Adrenal gland (tissue), 12 donors: ENCODE results near the gene ALDH1A1. TPM values are rescaled to one million over a fixed set of nuclear protein-coding genes. Genes with fewer than 3 reads are reported as not detected.
A peak's percentile ranks its signal among the peaks of the same experiment; 100 is the strongest.

ENCODE experiments used
- DNase-seq, 7 donors: peaks; one replicate each; pipeline ENCODE4 v3.0.0-alpha.2; 2019 to 2020
- H3K27ac ChIP-seq, 5 donors: fragments of 200-600 bp; sonication (generic) in 4 of 5; 1 replicate in 3 of 5; 2 replicates in 2 of 5; pipeline versions ENCODE4 v1.5.1 to v1.8.0; 2016 to 2020; ENCODE audit warnings: mild to moderate bottlenecking in 1 of 5
- H3K27me3 ChIP-seq: fragments of 200-600 bp; 2 replicates; pipeline ENCODE4 v1.8.0; 2021
- H3K36me3 ChIP-seq, 2 donors: fragments of 200-600 bp; replicated peaks in 1 of 2; 1 replicate in 1 of 2; 2 replicates in 1 of 2; pipeline versions ENCODE4 v1.5.1 to v1.8.0; 2018 to 2022
- H3K4me1 ChIP-seq, 2 donors: fragments of 200-600 bp; replicated peaks in 1 of 2; 1 replicate in 1 of 2; 2 replicates in 1 of 2; pipeline versions ENCODE4 v1.5.1 to v1.8.0; 2018 to 2021
- H3K4me3 ChIP-seq, 4 donors: fragments of 200-600 bp; sonication (generic) in 3 of 4; one replicate each; pipeline ENCODE4 v1.5.1; 2016 to 2018
- H3K9me3 ChIP-seq, 3 donors: fragments of 200-600 bp; sonication (generic) in 1 of 3; replicated peaks in 1 of 3; 1 replicate in 2 of 3; 2 replicates in 1 of 3; pipeline versions ENCODE4 v1.5.1 to v1.8.0; 2016 to 2021
- POLR2A ChIP-seq, 2 donors: fragments of 450-650 bp; IDR thresholded peaks; one replicate each; pipeline ENCODE4 v1.6.1; 2017; ENCODE audit warnings: antibody characterized with exemption in 2 of 2, mild to moderate bottlenecking in 2 of 2, moderate library complexity in 1 of 2
- WGBS, 4 donors: extraction: QIAGEN DNeasy Blood & Tissue Kit in 2 of 4; methylation state at CpG; one replicate each; pipeline versions ENCODE4 v1.1.5 to v1.1.7; 2013 to 2017; 5-methylcytosine and 5-hydroxymethylcytosine counted together
- intact Hi-C, 2 donors: fragments of 100-400 bp; cut with DNase I; formaldehyde crosslinking; loops; one replicate each; pipeline versions ENCODE4 v1.14.1 to v1.15.0; 2022 to 2023
- polyA plus RNA-seq, 3 donors: library from polyadenylated mRNA; stranded (reverse); fragments of 200-250 nt in 2 of 3; fragments of 350-450 nt in 1 of 3; fragmentation: Illumina TruSeq in 1 of 3; extraction: RNeasy Lipid Tissue Mini Kit (QIAGEN cat#74804) in 1 of 3; gene quantifications; one replicate each; pipeline ENCODE4 v1.2.3, GENCODE V29; 2013 to 2014
- total RNA-seq, 9 donors: library from RNA; depleted of rRNA in 4 of 9; stranded (reverse); fragments of >200 nt in 4 of 9; fragments of 120-200 nt in 1 of 9; fragmentation: NEBNext Ultra II Directional in 1 of 9; extraction: Animal tissue kit (Norgen Biotek cat#: 25700) in 1 of 9; gene quantifications; one replicate each; pipeline versions ENCODE4 v1.1.0 to v1.2.4, GENCODE V29; 2013 to 2023
- TF ChIP-seq, protein P1 (sequence below), 6 experiments: fragments of 450-650 bp in 4 of 6; fragments of 200-600 bp in 2 of 6; sonication (generic) in 1 of 6; IDR thresholded peaks; 1 replicate in 5 of 6; 2 replicates in 1 of 6; pipeline versions ENCODE4 v1.5.1 to v1.8.0; 2016 to 2021; ENCODE audit warnings: antibody characterized with exemption in 6 of 6, mild to moderate bottlenecking in 2 of 6, moderate library complexity in 1 of 6
- donor health status: healthy with polysubstance abuse.
- donor health status: Bipolar disorder and iron deficiency.
- donor health status: DM: yes; HTN: yes; CAD: no.
- donor health status: DM: no; HTN: no; CAD: no.
- donor health status: DM: no; HTN: no; CAD: no.
- donor health status: DM: yes; HTN: yes; CAD: no.

The ALDH1A1 gene
- total and polyA plus RNA-seq, 12 donors, result 88.7 to 345 (median 186) TPM

DNA sequence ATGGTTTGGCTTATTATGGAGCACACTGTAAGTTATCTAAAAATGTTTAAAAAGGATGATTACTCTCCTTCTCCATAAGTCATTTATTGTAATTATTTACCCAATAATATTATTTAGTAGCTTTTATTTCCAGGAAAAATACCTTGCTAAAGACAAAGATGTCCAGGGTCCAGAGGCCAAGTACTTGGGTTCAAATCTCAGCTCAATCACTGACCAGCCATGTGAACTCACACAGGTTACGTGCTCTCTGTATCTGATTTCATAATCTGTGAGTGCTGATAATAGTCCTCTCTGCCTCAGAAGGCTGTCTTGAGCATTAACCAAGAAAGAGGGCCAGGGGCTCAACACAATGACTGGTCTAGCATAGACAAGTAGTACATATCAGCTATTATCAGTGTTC, 27.0 kb downstream of the ALDH1A1 start:
- DNase-seq, result no peak
- H3K9me3 ChIP-seq, result no peaks in the 10 kb centered on the region
- 79 to 94% (median 88%) methylated on average over 1 of the region's 1 CpG for WGBS, 4 donors
- no peak overlapping the region for H3K4me3 ChIP-seq
- no peak for TF ChIP-seq POLR2A (IDR thresholded peaks at IDR 0.05)
- TF ChIP-seq, protein P1, sequence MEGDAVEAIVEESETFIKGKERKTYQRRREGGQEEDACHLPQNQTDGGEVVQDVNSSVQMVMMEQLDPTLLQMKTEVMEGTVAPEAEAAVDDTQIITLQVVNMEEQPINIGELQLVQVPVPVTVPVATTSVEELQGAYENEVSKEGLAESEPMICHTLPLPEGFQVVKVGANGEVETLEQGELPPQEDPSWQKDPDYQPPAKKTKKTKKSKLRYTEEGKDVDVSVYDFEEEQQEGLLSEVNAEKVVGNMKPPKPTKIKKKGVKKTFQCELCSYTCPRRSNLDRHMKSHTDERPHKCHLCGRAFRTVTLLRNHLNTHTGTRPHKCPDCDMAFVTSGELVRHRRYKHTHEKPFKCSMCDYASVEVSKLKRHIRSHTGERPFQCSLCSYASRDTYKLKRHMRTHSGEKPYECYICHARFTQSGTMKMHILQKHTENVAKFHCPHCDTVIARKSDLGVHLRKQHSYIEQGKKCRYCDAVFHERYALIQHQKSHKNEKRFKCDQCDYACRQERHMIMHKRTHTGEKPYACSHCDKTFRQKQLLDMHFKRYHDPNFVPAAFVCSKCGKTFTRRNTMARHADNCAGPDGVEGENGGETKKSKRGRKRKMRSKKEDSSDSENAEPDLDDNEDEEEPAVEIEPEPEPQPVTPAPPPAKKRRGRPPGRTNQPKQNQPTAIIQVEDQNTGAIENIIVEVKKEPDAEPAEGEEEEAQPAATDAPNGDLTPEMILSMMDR (IDR thresholded peaks at IDR 0.05), result no peak
- no peaks in the 10 kb centered on the region for H3K4me1 ChIP-seq
- no peaks in the 10 kb centered on the region for H3K27me3 ChIP-seq
- peaks cover 0 to 3% of the 10 kb centered on the region in 2 donors for H3K36me3 ChIP-seq
- intact Hi-C loops, result no loop called here
- H3K27ac ChIP-seq, result no peak overlapping the region

DNA sequence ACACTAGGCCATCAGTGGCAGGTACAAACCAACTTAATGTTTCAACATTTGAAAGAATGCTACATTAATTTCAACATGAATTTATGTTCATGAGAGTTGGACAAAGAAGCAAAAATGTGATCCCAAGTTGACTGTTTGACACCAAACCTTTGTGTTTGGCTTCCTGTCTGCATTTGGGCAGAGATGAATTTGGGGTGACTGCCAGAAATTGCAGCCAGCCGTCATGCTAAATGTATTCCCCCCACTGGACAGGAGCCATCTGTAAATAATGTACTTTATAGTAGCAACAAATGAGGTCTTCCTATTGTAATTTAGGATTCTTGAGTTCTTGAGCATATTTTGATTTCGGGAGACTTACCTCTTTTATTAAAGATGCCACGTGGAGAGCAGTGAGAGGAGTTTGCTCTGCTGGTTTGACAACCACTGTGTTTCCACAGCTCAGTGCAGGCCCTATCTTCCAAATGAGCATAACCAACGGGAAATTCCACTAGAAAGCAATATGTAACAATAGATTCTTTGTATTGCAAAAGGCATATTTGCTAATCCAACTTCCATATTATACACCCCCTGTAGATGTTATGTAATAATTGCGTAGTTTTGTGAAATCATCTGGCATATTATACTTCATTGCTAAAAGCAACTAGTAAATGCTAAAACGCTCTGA, 27.6 kb downstream of the ALDH1A1 start:
- 60 to 69% (median 63%) methylated on average over 6 of the region's 6 CpGs for WGBS, 4 donors
- Histone ChIP-seq H3K4me1 (no peaks in the 10 kb centered on the region), H3K27me3 (no peaks in the 10 kb centered on the region), H3K4me3 (no peak overlapping the region), H3K9me3 (no peaks in the 10 kb centered on the region), H3K36me3 (peaks cover 0 to 3% of the 10 kb centered on the region in 2 donors), H3K27ac (no peak overlapping the region)
- intact Hi-C loops, result no loop called here
- DNase-seq, result peak in 1 of 7 donors; percentile 12
- TF ChIP-seq, protein P1 (IDR thresholded peaks at IDR 0.05), result no peak
- TF ChIP-seq POLR2A (IDR thresholded peaks at IDR 0.05), result no peak

DNA sequence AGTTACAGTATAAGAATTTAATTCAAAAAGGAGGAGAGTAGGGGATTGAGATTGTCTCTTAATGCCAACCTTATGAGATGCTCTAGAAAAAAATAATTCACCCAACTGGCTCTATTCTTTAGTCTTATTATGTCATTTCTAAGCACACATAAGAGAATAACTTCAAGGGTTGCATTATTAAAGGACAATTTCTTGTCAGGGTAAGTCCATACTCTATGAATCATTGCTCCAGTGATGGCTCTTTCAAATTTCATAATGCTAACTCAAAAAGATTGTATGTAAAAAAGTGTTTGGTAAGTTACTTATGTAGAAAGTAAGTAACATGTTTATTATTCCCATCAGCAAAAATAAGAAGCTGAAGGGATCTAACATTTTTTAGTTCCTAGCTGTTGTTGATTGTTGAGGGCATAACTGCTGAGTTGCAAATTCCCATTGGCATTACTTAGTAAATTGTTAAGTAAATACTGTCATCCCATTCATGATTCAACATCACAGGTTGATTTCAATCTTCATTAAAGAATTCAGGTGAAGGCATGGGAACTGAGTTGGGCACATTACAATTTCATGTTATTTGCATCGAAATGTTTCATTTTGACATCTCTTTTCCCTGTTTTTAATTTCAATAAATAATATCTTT, 28.6 kb downstream of the ALDH1A1 start:
- intact Hi-C loops, result no loop called here
- Histone ChIP-seq H3K36me3 (peaks cover 0 to 3% of the 10 kb centered on the region in 2 donors), H3K27ac (no peak overlapping the region), H3K9me3 (no peaks in the 10 kb centered on the region), H3K27me3 (no peaks in the 10 kb centered on the region), H3K4me3 (no peak overlapping the region), H3K4me1 (no peaks in the 10 kb centered on the region)
- TF ChIP-seq POLR2A (IDR thresholded peaks at IDR 0.05), result no peak
- TF ChIP-seq, protein P1 (IDR thresholded peaks at IDR 0.05), result no peak
- DNase-seq, result no peak
- WGBS, 4 donors, result 90 to 98% (median 97%) methylated on average over 1 of the region's 1 CpG

DNA sequence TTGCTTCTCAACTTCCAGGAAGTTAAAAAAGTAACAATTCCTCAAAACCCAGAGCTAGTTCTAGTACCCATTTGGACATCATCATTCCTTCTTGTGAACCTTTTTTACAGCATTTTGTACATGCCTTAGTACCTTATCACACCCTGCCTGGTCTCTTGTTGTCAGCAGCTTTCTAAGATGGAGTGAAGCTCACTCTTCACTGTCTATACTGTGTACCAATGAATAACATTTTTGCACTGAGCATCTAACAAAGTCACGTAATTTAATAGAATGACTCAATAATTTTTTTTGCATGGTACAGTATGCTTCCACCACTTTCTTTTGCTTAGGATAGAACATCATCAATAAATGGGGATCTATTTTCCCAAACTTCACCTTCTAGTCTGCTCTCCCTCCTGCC, 29.8 kb downstream of the ALDH1A1 start:
- Histone ChIP-seq H3K27ac (no peak overlapping the region), H3K4me3 (no peak overlapping the region), H3K27me3 (no peaks in the 10 kb centered on the region), H3K36me3 (peaks cover 0 to 3% of the 10 kb centered on the region in 2 donors), H3K4me1 (no peaks in the 10 kb centered on the region), H3K9me3 (no peaks in the 10 kb centered on the region)
- intact Hi-C loops, result no loop called here
- 76 to 96% (median 85%) methylated on average over 1 of the region's 1 CpG for WGBS, 4 donors
- TF ChIP-seq, protein P1 (IDR thresholded peaks at IDR 0.05), result no peak
- no peak for TF ChIP-seq POLR2A (IDR thresholded peaks at IDR 0.05)
- DNase-seq, result no peak
